ENCODE data around the gene TMEM243.

DNA sequence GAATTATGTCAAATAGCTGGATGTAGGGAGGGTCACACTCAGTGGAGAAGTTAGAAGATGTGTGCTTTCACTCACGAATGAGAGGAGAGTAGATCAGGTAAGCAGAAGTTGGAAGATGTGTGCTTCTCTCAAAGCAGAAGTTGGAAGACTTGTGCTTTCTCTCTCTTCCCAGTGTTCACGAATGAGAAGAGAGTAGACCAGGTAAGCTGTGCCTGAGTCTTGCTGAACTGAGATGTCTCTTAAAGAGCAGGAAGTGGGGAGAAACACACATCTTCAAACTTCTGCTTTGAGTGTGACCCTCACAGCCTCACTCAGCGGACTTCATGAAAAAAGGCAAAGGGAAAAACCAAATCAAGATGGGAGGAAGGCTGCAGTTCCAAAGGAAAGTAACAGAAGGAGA, 7.0 kb upstream of the TMEM243 start:
- no peak for TF ChIP-seq EZH2 (IDR thresholded peaks at IDR 0.05; ENCODE audit: borderline replicate concordance, insufficient read depth, low read depth, low read length, poor library complexity, severe bottlenecking)
- TF ChIP-seq, protein P1, sequence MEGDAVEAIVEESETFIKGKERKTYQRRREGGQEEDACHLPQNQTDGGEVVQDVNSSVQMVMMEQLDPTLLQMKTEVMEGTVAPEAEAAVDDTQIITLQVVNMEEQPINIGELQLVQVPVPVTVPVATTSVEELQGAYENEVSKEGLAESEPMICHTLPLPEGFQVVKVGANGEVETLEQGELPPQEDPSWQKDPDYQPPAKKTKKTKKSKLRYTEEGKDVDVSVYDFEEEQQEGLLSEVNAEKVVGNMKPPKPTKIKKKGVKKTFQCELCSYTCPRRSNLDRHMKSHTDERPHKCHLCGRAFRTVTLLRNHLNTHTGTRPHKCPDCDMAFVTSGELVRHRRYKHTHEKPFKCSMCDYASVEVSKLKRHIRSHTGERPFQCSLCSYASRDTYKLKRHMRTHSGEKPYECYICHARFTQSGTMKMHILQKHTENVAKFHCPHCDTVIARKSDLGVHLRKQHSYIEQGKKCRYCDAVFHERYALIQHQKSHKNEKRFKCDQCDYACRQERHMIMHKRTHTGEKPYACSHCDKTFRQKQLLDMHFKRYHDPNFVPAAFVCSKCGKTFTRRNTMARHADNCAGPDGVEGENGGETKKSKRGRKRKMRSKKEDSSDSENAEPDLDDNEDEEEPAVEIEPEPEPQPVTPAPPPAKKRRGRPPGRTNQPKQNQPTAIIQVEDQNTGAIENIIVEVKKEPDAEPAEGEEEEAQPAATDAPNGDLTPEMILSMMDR (IDR thresholded peaks at IDR 0.05): no peak
